Measurements from ENCODE around the gene TMA7B. TPM values are rescaled to one million over a fixed set of nuclear protein-coding genes. Genes with fewer than 3 reads are reported as not detected.
A peak's percentile ranks its signal among the peaks of the same experiment; 100 is the strongest.

TMA7B gene
- total and polyA plus RNA-seq, 2 donors (not counting 1 experiment from before 2014, with no cell fraction given) = 0.85 to 1.4 TPM

GRCh38 chr22:39956932-39957664, 3.1 kb upstream of the TMA7B start:
- Mint-ChIP-seq H3K27me3 (peaks cover 23% of the 10 kb centered on the region), H3K9me3 (ENCODE audit: insufficient read depth) (no peaks in the 10 kb centered on the region), H3K4me3 (peak overlapping the region; percentile 42), H3K4me1 (peaks cover 49% of the 10 kb centered on the region), H3K27ac (peak overlapping the region; percentile 66)
- Histone ChIP-seq H3K4me1 (ENCODE audit: control insufficient read depth in 2 of 2, insufficient read depth in 2 of 2, low read length in 2 of 2) (peaks cover 11 to 24% of the 10 kb centered on the region in 2 donors), H3K27me3 (replicated peaks in 1 of 4; ENCODE audit: control extremely low read depth in 1 of 4, control insufficient read depth in 3 of 4, insufficient read depth in 4 of 4, low read length in 3 of 4) (no peaks in the 10 kb centered on the region), H3K79me2 (ENCODE audit: control insufficient read depth, insufficient read depth, low read length) (peaks cover 13% of the 10 kb centered on the region), H3K4me3 (ENCODE audit: control extremely low read depth in 1 of 5, extremely low read depth in 1 of 5, insufficient read depth in 1 of 5, low read depth in 2 of 5, low read length in 4 of 5) (no peak overlapping the region), H3K36me3 (replicated peaks in 1 of 2; ENCODE audit: control extremely low read depth in 1 of 2, control insufficient read depth in 1 of 2, extremely low read depth in 1 of 2, insufficient read depth in 2 of 2, low read length in 1 of 2) (peaks cover 0 to 33% of the 10 kb centered on the region in 2 experiments), H3K9ac (ENCODE audit: low read length) (peak overlapping the region; percentile 13), H3K4me2 (replicated peaks; ENCODE audit: low read depth, low read length, poor library complexity, severe bottlenecking) (peak overlapping the region; percentile 34), H2AFZ (ENCODE audit: insufficient read depth, low read depth, low read length, poor library complexity, severe bottlenecking) (no peak overlapping the region), H4K20me1 (ENCODE audit: control insufficient read depth, insufficient read depth, low read length, poor library complexity, severe bottlenecking) (no peaks in the 10 kb centered on the region), H3K27ac (ENCODE audit: low read length in 2 of 2) (no peak overlapping the region), H3K9me3 (ENCODE audit: control extremely low read depth in 1 of 3, control insufficient read depth in 2 of 3, insufficient read depth in 1 of 3, low read length in 2 of 3) (no peaks in the 10 kb centered on the region)
- WGBS (ENCODE audit: insufficient coverage) = 15% methylated on average over 7 of the region's 10 CpGs
- DNase-seq (peak; percentile 25), ATAC-seq (ENCODE audit: low read depth) (no peak)
- ChIA-PET CTCF (interaction anchor here (0.6 to 1.9 kb wide), 4 partner anchors 11 to 67 kb away, joined by 3 to 5 read pairs (median 3); no protein-coding TSS in a partner anchor), POLR2A (interaction anchor here (0.6 to 0.7 kb wide), 3 partner anchors 16 to 983 kb away, joined by 3 to 6 read pairs (median 4); no protein-coding TSS in a partner anchor)
- intact Hi-C loops (cut with micrococcal nuclease) = no loop called here
- TF ChIP-seq EZH2 (IDR thresholded peaks at IDR 0.05; ENCODE audit: borderline replicate concordance, insufficient read depth, low read depth, low read length, poor library complexity, severe bottlenecking) = no peak
- TF ChIP-seq, protein P1, sequence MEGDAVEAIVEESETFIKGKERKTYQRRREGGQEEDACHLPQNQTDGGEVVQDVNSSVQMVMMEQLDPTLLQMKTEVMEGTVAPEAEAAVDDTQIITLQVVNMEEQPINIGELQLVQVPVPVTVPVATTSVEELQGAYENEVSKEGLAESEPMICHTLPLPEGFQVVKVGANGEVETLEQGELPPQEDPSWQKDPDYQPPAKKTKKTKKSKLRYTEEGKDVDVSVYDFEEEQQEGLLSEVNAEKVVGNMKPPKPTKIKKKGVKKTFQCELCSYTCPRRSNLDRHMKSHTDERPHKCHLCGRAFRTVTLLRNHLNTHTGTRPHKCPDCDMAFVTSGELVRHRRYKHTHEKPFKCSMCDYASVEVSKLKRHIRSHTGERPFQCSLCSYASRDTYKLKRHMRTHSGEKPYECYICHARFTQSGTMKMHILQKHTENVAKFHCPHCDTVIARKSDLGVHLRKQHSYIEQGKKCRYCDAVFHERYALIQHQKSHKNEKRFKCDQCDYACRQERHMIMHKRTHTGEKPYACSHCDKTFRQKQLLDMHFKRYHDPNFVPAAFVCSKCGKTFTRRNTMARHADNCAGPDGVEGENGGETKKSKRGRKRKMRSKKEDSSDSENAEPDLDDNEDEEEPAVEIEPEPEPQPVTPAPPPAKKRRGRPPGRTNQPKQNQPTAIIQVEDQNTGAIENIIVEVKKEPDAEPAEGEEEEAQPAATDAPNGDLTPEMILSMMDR (IDR thresholded peaks at IDR 0.05) = no peak

Data from B cell (primary cell).